Measurements from ENCODE around the gene CBLC.
A peak's percentile ranks its signal among the peaks of the same experiment; 100 is the strongest.
"Not testable (repeated sequence)": the region's sequence is repeated elsewhere in the genome, so short reads cannot be mapped to it uniquely, and the experiment has no call there.

The CBLC gene

DNA sequence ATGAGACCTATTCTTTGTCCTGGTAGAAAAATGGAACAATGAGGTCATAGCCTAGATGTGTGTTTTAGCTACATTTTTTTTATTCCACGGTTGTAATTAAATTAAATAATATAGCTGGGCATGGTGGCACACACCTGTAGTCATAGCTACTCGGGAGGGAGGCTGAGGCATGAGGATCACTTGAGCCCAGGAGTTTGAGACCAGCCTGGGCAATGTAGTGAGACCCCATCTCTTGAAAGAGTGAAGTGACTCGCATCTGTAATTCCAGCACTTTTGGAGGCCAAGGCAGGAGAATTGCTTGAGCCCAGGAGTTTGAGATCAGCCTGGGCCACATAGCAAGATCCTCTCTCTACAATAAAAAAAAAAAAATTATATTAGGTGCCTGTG is 11.7 kb upstream of the CBLC start:
- DNase-seq = no peak

DNA sequence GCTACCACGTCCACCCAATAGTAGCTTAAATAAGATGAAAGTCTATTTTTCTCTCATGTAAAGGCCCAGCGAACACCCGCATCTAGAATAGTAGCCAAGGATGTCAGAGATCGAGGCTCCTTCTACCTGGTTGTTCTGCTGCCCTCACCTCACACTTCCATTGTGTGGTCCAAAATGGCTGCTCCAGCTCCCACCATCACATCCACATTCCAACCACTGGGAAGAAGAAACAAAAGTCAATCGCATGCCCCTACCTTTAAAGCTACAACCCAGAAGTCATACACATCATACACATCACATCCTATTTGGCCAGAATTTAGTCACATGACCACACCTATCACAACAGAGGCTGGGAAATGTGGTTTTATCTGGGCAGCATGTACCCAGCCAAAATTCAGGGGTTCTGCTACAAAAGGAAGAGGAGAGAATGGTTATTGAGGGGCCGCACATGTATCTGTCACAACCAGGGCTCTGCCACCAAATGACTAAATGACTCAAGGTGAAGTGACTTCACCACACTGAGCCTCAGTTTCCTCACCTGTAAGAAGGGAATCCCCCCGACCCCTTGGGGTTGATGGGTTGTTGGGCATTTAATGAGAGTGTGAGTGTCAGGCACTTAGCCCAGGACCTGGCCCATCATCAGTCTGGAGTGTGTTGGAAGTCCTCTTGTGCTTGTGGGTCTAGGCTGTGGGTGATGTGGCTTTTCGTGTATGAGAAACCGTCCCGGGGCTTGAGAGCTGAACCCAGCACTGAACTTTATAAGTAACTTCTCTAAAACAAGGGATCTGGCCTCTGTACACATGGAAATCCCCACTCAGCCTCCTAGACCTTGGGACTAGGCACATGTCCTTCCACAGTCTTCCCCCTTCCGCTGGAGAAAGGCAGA is 10.2 kb upstream of the CBLC start:
- no peak for DNase-seq

DNA sequence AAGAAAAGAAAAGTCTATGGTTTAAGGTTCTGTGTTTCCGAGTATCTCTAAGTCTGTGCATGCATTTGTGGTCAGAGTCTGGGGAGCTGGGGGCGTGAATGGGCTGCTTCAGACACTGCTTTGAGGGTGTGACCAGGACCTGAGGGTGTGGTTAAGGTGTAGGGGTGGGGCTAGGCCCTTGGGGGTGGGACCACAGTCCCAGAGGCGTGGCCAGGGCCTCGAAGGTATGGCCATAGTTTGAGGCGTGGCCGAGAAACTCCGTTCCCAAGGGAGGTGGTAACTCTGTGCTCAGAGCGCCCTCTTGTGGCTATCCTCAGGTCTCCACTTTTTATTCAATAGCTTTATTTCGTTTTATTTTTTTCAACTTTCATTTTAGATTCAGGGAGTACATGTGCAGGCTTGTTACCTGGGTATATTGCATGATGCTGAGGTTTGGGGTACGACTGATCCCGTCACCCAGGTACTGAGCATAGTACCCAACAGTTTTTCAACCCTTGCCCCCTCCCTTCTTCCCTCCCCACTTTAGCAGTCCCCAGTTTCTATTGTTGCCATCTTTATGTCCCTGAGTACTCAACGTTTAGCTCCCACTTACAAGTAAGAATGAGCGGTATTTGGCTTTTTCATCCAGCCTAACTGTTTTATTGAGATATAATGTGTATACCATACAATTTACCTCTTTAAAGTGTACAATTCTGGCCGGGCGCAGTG is 7.0 kb upstream of the CBLC start:
- peak; percentile 98 for DNase-seq

DNA sequence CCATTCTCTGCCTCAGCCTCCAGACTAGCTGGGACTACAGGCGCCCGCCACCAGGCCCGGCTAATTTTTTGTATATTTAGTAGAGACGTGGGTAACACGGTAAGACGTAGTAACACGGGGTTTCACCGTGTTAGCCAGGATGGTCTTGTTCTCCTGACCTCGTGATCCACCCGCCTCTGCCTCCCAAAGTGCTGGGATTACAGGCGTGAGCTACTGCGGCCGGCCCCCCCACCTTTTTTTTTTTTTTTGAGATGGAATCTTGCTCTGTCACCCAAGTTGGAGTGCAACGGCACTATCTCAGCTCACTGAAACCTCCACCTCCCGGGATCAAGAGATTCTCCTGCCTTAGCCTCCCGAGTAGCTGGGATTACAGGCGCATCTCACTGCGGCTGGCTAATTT is 5.5 kb upstream of the CBLC start:
- not testable (repeated sequence) for DNase-seq

DNA sequence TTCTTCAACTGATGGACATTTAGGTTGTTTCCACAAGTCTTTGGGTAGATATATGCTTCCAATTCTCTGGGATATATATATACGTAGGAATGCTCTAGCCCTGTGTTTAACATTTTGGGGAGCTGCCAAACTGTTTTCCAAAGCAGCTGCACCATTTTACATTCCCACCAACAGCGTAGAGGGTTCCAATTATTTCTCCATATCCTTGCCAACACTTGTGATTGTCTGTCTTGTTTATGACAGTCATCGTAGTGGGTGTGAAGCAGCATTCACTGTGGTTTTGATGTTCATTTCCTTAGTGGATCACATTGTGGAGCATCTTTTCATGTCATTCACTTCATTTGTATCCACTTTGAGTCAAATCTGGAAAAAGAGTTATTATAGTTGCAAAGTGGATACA is 4.7 kb upstream of the CBLC start:
- DNase-seq = no peak

DNA sequence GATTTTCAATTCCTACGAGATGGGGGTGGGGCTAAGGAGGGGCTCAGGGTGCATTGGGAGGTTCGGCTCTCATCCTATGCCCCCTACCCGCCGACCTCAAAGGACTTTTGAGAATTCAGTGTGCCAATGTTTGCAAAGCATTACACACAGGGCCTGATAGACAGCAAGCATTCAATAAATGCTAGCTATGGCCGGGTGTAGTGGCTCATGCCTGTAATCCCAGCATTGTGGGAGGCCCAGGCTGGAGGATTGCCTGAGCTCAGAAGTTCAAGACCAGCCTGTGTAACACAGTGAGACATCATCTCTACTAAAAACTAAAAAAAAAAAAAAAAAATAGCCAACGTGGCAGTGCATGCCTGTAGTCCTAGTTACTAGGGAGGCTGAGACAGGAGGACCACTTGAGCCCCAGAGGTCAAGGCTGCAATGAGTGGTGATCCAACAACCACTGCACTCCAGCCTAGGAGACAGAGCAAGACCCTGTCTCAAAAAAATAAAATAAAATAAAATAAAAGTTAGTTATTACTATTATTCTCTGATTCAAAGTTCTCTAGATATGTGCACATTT is 1.9 kb upstream of the CBLC start:
- DNase-seq = no peak

- DNase-seq = no peak
These were observed 1.1 kb upstream of the CBLC start for GRCh38 chr19:44776402-44777096.

- DNase-seq = no peak
These were observed 1.5 kb downstream of the CBLC start for GRCh38 chr19:44779150-44779549.

DNA sequence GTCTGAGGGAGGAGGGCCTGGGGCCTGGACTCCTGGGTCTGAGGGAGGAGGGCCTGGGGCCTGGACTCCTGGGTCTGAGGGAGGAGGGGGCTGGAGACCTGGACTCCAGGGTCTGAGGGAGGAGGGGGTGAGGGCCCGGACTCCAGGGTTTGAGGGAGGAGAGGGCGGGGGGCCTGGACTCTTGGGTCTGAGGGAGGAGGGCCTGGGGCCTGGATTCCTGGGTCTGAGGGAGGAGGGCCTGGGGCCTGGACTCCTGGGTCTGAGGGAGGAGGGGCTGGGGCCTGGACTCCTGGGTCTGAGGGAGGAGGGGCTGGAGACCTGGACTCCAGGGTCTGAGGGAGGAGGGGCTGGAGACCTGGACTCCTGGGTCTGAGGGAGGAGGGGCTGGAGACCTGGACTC is 4.0 kb downstream of the CBLC start:
- DNase-seq = not testable (repeated sequence)

DNA sequence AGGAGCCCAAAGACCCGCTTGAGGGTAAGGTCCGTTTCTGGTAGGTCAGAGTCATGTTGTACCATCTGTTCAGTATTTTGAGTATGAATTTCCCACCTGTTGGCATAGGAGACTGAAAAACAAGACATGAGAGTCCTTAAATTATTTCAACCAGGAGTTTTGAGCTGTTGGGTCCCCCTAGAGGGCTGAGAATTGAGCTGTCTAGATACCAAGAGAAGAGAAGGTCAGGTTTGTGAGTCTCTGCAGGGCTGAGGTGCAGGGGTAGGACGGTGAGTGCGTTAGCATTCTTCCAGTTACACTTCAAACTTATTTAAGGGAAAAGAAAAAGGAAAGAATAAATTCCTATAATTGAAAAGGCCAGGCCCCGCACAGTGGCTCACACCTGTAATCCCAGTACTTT is 5.0 kb downstream of the CBLC start:
- DNase-seq = no peak

- no peak for DNase-seq
These were observed 5.9 kb downstream of the CBLC start for GRCh38 chr19:44783545-44783944.

DNA sequence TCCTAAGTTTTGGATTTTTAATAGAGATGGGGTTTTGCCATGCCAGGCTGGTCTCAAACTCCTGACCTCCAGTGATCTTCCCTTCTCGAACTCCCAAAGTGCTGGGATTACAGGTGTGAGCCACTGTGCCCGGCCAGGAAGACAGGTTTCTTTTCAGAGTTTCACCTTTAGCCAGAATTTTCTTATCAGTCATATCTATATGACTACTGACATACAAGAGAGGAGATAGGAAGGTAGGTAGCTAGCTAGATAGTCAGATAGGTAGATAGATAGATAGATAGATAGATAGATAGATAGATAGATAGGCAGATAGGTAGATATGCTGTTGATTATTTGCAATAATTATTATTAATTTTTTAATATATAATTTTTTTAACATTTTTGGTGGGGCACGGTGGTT is 7.6 kb downstream of the CBLC start:
- no peak for DNase-seq

GRCh38 chr19:44785993-44786392 is 8.3 kb downstream of the CBLC start:
- DNase-seq = no peak

DNA sequence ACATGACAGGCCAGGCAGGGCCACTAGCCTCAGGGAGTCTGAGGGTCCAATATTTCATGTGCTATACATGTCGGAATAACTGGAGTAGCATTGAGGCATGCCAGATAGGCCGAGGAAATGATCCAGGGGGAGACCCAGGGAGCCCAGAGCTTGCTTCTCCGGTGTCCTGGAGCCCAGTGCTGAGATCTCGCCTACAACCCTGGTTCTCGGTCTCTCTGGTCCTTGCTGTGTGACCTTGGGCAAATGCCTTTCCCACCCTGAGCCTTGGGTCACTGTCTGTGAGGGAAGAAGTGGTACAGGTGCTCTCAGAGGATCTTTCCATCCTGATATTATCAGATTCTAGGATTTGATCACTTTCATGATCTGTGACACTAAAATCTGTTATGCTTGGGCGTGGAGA is 11.3 kb downstream of the CBLC start:
- no peak for DNase-seq

DNA sequence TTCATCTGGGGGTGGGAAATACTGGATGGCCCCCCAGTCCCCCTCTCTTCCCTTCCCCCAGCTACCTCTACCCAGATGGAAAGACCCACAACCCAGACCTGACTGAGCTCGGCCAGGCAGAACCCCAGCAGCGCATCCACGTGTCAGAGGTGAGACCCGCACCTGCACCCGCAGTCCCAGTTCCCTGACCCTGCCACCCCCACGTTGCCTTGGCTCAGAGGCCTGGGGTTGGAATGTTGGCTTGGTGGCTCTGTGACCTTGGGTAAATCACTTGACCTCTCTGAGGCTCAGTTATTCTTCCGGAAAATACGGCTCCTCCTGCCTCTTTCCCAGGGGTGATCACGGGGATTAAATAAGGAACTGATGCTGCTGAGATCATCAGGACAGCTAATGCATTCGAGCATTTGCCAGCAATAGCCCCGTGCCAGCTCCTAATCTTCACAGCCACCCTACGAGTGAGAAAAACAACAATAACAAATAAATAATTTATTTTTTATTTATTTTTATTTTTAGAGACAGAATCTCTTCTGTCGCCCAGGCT is 12.3 kb downstream of the CBLC start:
- DNase-seq = no peak

GRCh38 chr19:44792281-44792680 is 14.6 kb downstream of the CBLC start:
- DNase-seq = no peak

DNA sequence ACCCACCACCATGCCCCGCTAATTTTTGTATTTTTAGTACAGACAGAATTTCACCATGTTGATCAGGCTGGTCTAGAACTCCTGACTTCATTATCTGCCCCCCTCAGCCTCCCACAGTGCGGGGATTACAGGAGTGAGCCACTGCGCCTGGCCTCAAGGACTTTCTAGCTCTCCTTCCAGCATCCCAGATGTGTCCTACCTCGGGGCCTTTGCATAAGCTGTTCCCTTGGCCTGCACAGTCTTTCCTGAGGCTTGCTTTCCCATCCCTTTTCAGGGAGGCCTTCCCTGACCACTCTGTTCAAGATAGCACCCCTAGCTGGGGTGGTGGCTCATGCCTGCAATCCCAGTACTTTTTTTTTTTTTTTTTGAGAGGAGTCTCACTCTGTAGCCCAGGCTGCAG is 16.9 kb downstream of the CBLC start:
- no peak for DNase-seq

GRCh38 chr19:44795398-44795987 is 17.8 kb downstream of the CBLC start:
- no peak for DNase-seq

- DNase-seq = no peak
These were observed 19.0 kb downstream of the CBLC start for GRCh38 chr19:44796701-44797115.

DNA sequence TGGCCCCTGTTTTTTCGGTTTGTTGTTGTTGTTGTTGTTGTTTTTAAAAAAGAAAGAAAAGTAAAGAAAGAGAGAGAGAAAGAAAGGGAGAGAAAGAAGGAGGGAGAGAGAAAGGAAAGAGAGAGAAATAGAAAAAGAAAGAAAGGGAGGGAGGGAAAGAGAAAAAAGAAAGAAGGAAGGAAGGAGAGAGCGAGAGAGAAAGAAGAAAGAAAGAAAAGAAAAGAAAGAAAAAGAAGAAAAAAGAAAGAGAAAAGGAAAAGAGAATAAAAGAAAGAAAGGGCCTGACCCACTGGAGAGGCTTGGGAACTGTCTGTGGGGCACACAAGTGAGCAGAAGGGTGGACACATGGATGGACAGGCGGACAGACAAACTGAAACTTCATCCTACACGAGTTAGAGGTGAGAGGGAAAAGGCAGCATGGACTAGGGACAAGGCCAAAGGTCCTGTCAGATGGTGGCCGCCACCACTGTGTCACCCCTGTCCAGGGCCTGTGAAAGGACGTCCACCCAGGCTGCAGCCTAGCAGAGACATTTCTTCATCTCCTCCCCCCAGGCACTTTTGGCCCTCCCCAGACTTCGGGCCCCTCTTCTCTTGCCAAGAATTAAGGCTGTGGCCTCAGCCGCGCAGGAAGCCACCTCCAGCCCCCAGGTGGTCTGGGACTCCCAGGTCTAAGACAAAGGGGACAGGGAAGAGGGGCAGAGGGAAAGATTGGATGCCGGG is 22.1 kb downstream of the CBLC start:
- DNase-seq = no peak

DNA sequence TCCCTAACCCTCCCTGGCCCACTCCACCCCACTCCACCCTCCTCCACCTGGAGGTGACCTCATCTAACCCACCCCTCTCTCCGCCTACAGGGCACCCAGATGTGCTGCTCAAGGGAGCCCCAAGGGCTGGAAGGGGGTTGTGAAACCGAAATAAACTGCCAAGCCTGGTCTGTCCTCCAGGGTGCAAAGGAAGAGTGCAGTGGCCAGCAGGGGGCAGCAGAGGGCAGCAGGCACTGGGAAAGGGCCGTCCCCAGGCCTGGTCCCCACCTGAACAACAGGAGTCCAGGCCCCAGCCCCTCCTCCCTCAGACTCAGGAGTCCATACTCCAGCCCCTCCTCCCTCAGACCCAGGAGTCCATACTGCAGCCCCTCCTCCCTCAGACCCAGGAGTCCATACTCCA is 22.8 kb downstream of the CBLC start:
- DNase-seq = peak; percentile 68
